ENCODE measurements around the gene PRDM9.
"Not testable (repeated sequence)": the region's sequence is repeated elsewhere in the genome, so short reads cannot be mapped to it uniquely, and the experiment has no call there.

Gene PRDM9

DNA sequence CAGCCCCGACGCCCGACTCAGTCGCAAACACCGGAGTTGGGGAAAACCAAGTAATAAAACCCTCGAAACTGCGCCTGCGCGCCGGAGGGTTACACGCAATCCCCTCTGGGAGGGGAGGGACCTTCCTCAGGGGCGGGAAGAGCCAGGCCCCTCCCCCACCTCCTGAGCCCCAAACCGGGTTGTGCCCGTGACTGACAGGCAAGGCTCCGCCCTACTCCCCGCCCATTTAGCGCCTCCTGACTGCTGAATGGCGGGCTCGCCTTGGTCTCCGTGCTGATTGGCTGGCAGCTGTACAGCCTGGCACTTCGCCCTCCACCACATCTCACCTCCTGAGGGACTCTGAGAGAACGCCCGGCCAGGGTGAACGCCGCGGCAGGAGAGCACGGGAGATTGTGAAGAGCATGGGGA, at the start of gene PRDM9:
Gene PRDM9 (plus strand): TSS at position 332 of the 408 bp plus-strand sequence. CDS start 1,425 bp downstream, outside the sequence.
- DNase-seq: peak; percentile 33

DNA sequence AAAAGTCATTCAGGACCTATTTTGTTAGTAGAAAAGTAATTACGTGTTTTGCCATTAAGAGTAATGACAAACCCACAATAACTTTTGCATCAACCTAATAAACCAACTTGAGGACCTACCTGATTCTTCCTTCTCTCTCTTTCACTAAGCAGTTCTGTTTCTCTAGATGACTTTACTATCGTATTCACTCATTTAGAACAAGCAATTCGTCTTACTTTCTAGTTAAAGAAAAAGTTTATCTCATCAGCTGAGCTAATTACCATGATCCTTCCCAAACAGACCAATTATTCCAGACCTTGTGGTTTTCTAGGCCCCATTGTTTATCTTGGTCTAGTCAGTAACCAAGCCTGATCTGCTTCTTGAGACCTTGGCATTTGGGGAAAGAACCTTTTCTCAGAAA, 49.6 kb upstream of the PRDM9 start:
- no peak for DNase-seq

DNA sequence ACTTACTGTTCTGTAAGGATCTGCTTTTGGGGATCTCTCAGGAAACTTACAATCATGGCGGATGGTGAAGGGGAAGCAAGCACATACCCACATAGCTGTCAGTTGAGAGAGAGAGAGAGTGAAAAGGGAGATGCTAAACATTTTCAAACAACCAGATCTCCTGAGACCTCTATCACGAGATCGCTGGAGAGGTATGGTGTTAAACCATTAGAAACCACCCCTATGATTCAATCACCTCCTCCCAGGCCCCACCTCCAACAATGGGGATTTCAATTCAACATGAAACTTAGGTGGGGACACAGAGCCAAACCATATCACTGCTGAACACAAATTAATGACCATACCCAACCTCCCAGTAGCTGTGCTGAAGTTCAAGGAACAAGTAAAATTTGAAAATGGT, 48.2 kb upstream of the PRDM9 start:
- DNase-seq: no peak

DNA sequence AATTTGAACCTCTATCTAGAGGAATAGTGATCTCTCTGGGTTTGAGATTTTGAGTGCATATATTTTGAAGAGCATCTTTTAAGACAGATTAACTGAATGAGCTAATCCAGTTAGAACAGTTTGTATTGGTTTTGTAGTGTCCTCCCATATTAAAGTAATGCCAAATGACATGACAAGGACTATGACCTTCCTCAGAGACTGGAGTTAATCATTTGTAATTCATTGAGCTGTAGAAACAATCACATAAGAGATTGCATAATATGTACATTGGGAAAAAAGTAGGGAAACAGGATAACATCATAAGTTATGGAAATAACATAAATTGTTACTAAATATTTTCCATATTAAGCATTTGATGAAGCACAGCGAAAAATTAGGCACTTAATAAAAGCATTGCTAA, 45.8 kb upstream of the PRDM9 start:
- no peak for DNase-seq

- DNase-seq: no peak
Measured at GRCh38 chr5:23466401-23466912, 41.0 kb upstream of the PRDM9 start.

GRCh38 chr5:23468658-23469057, 38.8 kb upstream of the PRDM9 start:
- DNase-seq: no peak

- DNase-seq: no peak
Measured at GRCh38 chr5:23473915-23474314, 33.5 kb upstream of the PRDM9 start.

DNA sequence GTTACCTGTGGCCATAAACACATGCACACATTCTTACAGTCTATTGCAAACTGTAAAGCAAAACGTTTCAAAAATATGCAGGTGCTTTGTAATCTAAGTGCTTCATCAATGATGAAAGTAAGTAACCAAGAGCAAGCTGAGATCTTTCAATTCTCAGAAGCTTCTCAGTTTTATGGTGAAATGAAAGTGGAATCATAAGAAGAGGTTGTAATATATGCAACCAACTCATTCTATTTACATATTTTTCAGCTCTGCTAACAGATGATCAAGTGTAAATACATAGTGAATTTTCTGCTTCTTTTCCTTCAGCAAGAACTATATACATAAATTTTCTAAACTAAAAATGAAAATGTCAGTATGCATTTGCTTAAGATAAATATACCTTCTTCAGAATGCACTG, 33.1 kb upstream of the PRDM9 start:
- DNase-seq: no peak

DNA sequence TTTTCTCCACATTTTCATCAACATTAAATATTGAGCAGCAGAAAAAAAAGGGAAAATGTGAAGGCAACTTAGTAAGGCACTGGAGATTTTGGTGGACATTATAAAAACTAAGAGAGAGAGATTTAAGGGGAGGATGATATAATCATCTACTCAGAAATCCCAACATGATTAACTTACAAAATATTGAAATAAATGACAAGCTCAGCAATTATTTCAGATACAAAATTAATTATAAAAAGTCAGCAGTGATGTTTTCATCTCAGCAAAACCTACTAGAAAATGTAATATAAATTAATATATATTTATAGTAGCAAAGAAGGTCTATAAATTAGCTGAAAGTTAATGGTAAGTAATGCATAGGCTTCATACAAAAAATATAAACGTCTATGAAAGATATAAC, 30.8 kb upstream of the PRDM9 start:
- DNase-seq: no peak

DNA sequence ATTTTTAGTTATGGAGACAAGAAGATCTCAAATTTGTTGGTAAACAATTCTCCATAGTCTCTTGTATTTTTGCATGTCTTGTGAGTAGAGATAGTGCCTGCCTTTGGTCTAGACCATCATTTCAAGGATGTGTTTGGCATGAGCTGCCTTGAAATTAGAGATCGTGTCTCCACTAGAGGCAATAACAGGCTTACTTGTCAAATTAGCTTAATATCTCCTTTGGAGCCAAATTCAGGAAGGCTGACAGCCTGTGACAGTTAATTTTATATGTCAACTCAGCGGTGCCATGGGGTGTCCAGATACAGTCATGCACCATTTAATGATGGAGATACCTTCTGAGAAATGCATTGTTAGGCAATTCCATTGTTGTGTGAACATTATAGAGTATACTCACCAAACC, 24.8 kb upstream of the PRDM9 start:
- no peak for DNase-seq

- no peak for DNase-seq
Measured at GRCh38 chr5:23483090-23483489, 24.3 kb upstream of the PRDM9 start.

- DNase-seq: no peak
Measured at GRCh38 chr5:23484096-23484495, 23.3 kb upstream of the PRDM9 start.

DNA sequence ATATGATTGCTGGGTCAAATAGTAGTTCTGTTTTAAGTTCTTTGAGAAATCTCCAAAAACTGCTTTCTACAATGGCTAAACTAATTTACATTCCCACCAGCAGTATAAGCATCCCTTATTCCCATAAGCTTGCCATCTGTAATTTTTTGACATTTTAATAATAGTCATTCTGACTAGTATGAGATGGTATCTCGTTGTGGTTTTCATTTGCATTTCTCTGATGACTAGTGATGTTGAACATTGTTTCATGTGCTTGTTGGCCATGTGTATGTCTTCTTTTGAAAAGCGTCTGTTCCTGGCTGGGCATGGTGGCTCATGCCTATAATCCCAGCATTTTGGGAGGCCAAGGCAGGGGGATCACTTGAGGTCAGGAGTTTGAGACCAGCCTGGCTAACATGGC, 21.2 kb upstream of the PRDM9 start:
- DNase-seq: not testable (repeated sequence)

DNA sequence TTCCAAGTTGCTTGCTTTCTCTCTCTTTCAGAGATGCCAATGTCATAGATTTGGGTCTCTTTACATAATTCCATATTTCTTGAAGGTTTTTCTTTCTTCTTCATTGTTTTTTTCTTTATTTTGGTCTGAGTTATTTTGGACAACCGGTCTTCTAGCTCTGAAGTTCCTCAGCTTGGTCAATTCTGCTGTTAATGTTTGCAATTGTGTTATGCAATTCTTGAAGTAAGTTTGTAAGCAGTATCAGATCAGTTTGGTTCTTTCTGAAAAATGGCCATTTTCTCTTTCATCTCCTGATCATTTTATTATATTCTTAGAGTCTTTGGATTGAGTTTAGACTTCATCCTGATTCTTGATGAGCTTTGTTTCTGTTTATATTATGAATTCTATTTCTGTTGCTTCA, 16.4 kb upstream of the PRDM9 start:
- DNase-seq: no peak

- DNase-seq: no peak
Measured at GRCh38 chr5:23494558-23494957, 12.9 kb upstream of the PRDM9 start.

GRCh38 chr5:23496576-23496975, 10.8 kb upstream of the PRDM9 start:
- no peak for DNase-seq

DNA sequence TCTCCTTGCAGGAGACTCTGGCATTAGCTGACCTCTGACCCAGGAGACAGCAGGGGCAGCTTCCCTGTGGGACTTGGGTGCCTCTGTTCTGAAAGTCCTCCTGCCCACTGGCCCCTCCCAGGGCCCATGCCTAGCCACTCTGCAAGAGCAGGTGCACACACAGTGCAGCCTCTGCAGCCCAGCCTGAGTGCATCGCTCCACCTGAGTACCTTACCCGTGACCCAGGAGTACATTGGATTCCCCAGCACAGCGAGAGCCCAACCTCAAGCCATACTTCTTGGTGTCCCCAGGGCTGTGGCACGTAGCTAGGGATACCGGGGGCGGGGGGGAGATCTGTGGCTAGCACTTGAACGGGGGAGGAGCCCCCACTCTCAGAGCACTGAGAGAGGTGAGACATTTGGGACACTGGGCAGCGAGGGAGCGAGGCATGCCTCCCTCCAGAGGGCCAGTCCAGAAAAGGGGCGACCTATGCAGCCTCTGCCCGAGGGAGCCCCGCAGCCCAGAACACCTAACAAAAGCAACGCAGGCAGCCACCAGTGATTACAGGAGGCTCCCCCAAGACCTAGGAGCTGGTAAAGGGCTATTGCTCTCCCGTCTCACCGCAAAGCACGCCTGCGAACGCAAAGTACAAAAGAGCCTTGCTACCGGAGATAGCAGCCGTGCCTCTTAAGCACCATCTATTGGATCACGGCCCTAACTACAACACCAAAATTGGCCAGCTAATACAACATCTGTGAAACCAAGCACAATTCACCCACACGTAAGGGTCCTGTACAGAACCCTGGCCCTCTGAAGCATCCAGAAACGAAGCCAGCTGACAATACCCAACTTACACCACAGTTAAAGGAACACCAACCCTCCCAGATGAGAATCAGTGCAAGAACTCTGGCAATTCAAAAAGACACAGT, 826 bp upstream of the PRDM9 start:
- DNase-seq: no peak

- not testable (repeated sequence) for DNase-seq
Measured at GRCh38 chr5:23510434-23510833, 3.0 kb downstream of the PRDM9 start.

GRCh38 chr5:23522553-23522952, 15.1 kb downstream of the PRDM9 start:
- DNase-seq: no peak

DNA sequence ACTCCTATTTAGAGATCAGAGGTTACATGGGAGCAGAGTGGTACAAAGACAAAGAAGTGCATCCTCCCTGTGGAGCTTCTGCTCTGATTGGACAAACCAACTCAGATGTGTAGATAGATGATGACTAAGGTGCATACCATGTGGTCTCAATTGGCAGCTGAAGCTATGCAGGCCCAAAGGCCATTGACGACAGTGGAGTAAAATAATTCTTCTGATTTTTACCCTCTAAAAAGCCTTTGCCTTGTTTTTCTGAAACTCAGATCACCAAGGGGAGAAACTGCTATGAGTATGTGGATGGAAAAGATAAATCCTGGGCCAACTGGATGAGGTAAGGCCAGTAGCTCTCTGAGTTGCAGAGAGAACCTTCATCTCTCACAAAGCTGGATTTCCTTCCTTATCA, 15.6 kb downstream of the PRDM9 start:
- no peak for DNase-seq

DNA sequence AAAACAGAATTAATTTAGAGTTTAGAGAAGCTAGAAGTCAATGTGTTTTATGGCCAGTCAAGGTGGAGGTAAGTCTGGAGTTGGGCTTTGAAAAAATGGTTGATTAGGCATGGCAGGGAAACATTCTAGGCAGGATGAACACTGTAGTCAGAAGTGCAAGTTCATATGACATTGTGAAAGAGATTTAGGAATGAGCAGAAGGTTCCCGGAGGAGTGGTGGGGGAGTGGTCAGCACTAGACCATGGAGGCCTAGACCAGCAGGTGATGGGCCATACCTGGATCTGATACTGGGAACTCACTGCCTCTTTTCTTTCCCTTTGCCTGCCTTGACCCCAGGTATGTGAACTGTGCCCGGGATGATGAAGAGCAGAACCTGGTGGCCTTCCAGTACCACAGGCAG, 16.6 kb downstream of the PRDM9 start:
- no peak for DNase-seq

GRCh38 chr5:23525751-23526150, 18.3 kb downstream of the PRDM9 start:
- no peak for DNase-seq

GRCh38 chr5:23526616-23527015, 19.2 kb downstream of the PRDM9 start:
- DNase-seq: not testable (repeated sequence)

GRCh38 chr5:23527216-23527920, 20.0 kb downstream of the PRDM9 start:
- DNase-seq: not testable (repeated sequence)

Measured in NCI-H2107 (cell line).